Measurements from ENCODE around the gene TMTC2.

Gene TMTC2

DNA sequence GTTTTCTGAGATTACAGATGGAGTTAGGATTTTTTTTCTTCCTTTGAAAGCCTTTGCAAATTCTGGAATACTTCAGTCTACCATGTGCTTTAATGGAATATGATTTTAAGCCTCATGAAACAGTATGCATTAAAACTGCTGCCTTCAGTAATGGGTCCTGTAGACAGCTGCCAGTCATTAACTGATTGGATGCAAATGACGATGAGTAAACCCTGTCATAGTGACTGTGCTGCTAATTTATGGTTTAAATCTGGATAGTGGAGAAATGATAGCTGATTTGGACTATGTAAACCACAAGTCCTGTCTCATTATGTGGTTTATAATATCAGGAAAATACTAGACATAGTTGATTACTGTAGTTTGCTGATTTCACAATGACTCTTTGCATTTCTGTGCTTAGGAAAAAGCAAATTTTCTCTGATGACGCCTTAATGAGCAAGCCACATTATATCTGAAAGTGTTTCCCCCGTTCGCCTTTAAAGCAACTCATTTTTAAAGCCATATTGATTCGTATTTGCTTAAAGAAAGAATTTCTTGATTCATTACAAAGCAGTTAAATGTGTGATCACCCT, 217.6 kb downstream of the TMTC2 start:
- H4K8ac ChIP-seq (ENCODE audit: low read depth, low read length) = no peak overlapping the region
- no peaks in the 10 kb centered on the region for H3K79me2 ChIP-seq (ENCODE audit: control insufficient read depth, insufficient read depth, low read length, poor library complexity)
- H3K9me3 ChIP-seq (ENCODE audit: insufficient read depth, low read depth, low read length) = no peaks in the 10 kb centered on the region
- no peaks in the 10 kb centered on the region for H3K27me3 ChIP-seq (ENCODE audit: insufficient read depth, low read length)
- H3K4me1 ChIP-seq (ENCODE audit: control insufficient read depth in 1 of 2, insufficient read depth in 2 of 2, low read length in 2 of 2) = peaks cover 0 to 2% of the 10 kb centered on the region in 2 experiments
- no peak overlapping the region for H4K91ac ChIP-seq (ENCODE audit: low read depth, low read length)
- WGBS (ENCODE audit: extremely low coverage, insufficient coverage, insufficient read length) = no CpG with 5 or more reads among the region's 5 CpGs
- peaks cover 1% of the 10 kb centered on the region for H3K79me1 ChIP-seq (ENCODE audit: low read length)
- H3K4me2 ChIP-seq (ENCODE audit: low read length) = no peak overlapping the region
- H3K9ac ChIP-seq (ENCODE audit: low read length) = no peak overlapping the region
- no peak overlapping the region for H2BK12ac ChIP-seq (ENCODE audit: low read length)
- H2BK120ac ChIP-seq (ENCODE audit: insufficient read depth, low read length, poor library complexity) = no peak overlapping the region
- no peak overlapping the region for H3K14ac ChIP-seq (ENCODE audit: low read length)
- no peaks in the 10 kb centered on the region for H3K36me3 ChIP-seq (ENCODE audit: control insufficient read depth in 1 of 2, insufficient read depth in 2 of 2, low read length in 2 of 2)
- H3K27ac ChIP-seq (ENCODE audit: low read depth, low read length) = no peak overlapping the region
- no peak overlapping the region for H4K12ac ChIP-seq (ENCODE audit: low read depth, low read length)
- H2AFZ ChIP-seq (ENCODE audit: insufficient read depth, low read length, poor library complexity) = no peak overlapping the region
- no peak overlapping the region for H2AK5ac ChIP-seq (ENCODE audit: low read length)
- H3K4me3 ChIP-seq (ENCODE audit: low read depth, low read length) = no peak overlapping the region
- no peak overlapping the region for H2BK5ac ChIP-seq (ENCODE audit: low read depth, low read length, poor library complexity)
- no peak overlapping the region for H3K23ac ChIP-seq (ENCODE audit: low read length)
- no peak overlapping the region for H3K18ac ChIP-seq (ENCODE audit: low read length)
- DNase-seq = no peak
- H3K4ac ChIP-seq (ENCODE audit: low read depth, low read length) = no peak overlapping the region

DNA sequence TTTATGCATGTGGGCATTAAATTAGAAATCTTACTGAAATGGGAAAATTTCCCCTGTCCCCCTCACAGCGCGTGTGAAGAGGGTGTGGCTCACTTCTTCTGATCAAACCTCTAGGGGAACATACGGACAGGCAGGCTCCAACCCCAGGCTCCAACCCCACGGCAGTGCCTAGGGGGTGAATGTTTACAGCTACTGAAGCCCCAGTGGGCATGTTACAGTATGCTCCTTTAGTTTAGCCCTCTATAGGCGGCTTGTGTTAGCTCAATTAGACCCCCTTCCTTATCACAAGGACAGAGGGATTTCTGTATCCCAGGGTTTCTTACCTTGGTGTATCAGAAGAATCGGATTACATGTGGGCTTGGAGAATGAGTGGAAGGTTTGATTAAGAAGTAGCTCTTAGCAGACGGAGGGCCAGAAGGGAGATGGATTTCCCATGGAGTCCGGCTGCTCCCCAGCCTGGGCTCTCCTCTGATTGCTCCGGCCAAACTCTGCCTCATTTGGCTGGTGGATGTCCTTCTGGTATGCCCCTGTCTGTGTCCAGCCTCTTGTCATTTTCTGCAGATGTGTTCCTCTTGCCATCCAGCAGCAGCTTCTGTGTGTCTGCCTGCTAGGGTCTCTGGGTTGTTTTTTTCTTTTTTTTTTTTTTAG, 223.7 kb downstream of the TMTC2 start:
- Histone ChIP-seq H3K14ac (ENCODE audit: low read length) (peak overlapping the region; percentile 32), H3K79me1 (ENCODE audit: low read length) (peaks cover 5% of the 10 kb centered on the region), H3K4ac (ENCODE audit: low read depth, low read length) (peak overlapping the region; percentile 58), H3K79me2 (ENCODE audit: control insufficient read depth, insufficient read depth, low read length, poor library complexity) (no peaks in the 10 kb centered on the region), H3K4me2 (ENCODE audit: low read length) (no peak overlapping the region), H4K91ac (ENCODE audit: low read depth, low read length) (peak overlapping the region; percentile 7), H2BK12ac (ENCODE audit: low read length) (no peak overlapping the region), H3K36me3 (ENCODE audit: control insufficient read depth in 1 of 2, insufficient read depth in 2 of 2, low read length in 2 of 2) (peaks cover 0 to 1% of the 10 kb centered on the region in 2 experiments), H3K9me3 (ENCODE audit: insufficient read depth, low read depth, low read length) (no peaks in the 10 kb centered on the region), H2AFZ (ENCODE audit: insufficient read depth, low read length, poor library complexity) (no peak overlapping the region), H3K18ac (ENCODE audit: low read length) (no peak overlapping the region), H4K8ac (ENCODE audit: low read depth, low read length) (peak overlapping the region; percentile 4), H2AK5ac (ENCODE audit: low read length) (no peak overlapping the region), H3K23ac (ENCODE audit: low read length) (no peak overlapping the region), H2BK5ac (ENCODE audit: low read depth, low read length, poor library complexity) (no peak overlapping the region), H4K12ac (ENCODE audit: low read depth, low read length) (no peak overlapping the region), H3K27ac (ENCODE audit: low read depth, low read length) (no peak overlapping the region), H3K4me3 (ENCODE audit: low read depth, low read length) (no peak overlapping the region), H3K9ac (ENCODE audit: low read length) (no peak overlapping the region), H3K27me3 (ENCODE audit: insufficient read depth, low read length) (no peaks in the 10 kb centered on the region), H3K4me1 (ENCODE audit: control insufficient read depth in 1 of 2, insufficient read depth in 2 of 2, low read length in 2 of 2) (peaks cover 0 to 9% of the 10 kb centered on the region in 2 experiments), H2BK120ac (ENCODE audit: insufficient read depth, low read length, poor library complexity) (no peak overlapping the region)
- no CpG with 5 or more reads among the region's 9 CpGs for WGBS (ENCODE audit: extremely low coverage, insufficient coverage, insufficient read length)
- DNase-seq = no peak

DNA sequence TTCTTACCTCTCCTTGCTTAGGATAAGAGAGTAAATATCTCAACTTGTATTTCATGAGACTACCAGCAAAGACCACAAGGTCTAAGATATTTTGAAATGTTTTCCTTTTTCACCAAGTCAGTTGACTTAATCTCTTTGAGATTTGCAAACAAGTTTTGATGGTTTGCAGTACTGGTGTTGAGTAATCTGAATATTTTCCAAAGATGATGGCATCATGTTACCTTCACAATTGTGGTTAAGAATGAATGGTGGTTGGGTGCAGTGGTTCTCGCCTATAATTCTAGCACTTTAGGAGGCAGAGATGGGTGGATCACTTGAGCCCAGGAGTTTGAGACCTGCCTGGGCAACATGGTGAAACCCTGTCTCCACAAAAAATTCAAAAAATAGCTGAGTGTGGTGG, 225.7 kb downstream of the TMTC2 start:
- Histone ChIP-seq H3K4me3 (ENCODE audit: low read depth, low read length) (no peak overlapping the region), H3K9me3 (ENCODE audit: insufficient read depth, low read depth, low read length) (no peaks in the 10 kb centered on the region), H3K9ac (ENCODE audit: low read length) (no peak overlapping the region), H3K4me2 (ENCODE audit: low read length) (no peak overlapping the region), H4K12ac (ENCODE audit: low read depth, low read length) (no peak overlapping the region), H2BK120ac (ENCODE audit: insufficient read depth, low read length, poor library complexity) (no peak overlapping the region), H2AK5ac (ENCODE audit: low read length) (no peak overlapping the region), H3K27me3 (ENCODE audit: insufficient read depth, low read length) (no peaks in the 10 kb centered on the region), H4K91ac (ENCODE audit: low read depth, low read length) (no peak overlapping the region), H4K8ac (ENCODE audit: low read depth, low read length) (no peak overlapping the region), H3K27ac (ENCODE audit: low read depth, low read length) (no peak overlapping the region), H2AFZ (ENCODE audit: insufficient read depth, low read length, poor library complexity) (no peak overlapping the region), H3K79me2 (ENCODE audit: control insufficient read depth, insufficient read depth, low read length, poor library complexity) (no peaks in the 10 kb centered on the region), H3K18ac (ENCODE audit: low read length) (no peak overlapping the region), H2BK12ac (ENCODE audit: low read length) (peak overlapping the region; percentile 64), H3K36me3 (ENCODE audit: control insufficient read depth in 1 of 2, insufficient read depth in 2 of 2, low read length in 2 of 2) (peaks cover 0 to 1% of the 10 kb centered on the region in 2 experiments), H3K4ac (ENCODE audit: low read depth, low read length) (no peak overlapping the region), H3K79me1 (ENCODE audit: low read length) (peaks cover 5% of the 10 kb centered on the region), H2BK5ac (ENCODE audit: low read depth, low read length, poor library complexity) (no peak overlapping the region), H3K14ac (ENCODE audit: low read length) (no peak overlapping the region), H3K23ac (ENCODE audit: low read length) (no peak overlapping the region), H3K4me1 (ENCODE audit: control insufficient read depth in 1 of 2, insufficient read depth in 2 of 2, low read length in 2 of 2) (peaks cover 0 to 9% of the 10 kb centered on the region in 2 experiments)
- DNase-seq = peak in 1 of 2 donors; percentile 66
- no CpG with 5 or more reads among the region's 1 CpG for WGBS (ENCODE audit: extremely low coverage, insufficient coverage, insufficient read length)

DNA sequence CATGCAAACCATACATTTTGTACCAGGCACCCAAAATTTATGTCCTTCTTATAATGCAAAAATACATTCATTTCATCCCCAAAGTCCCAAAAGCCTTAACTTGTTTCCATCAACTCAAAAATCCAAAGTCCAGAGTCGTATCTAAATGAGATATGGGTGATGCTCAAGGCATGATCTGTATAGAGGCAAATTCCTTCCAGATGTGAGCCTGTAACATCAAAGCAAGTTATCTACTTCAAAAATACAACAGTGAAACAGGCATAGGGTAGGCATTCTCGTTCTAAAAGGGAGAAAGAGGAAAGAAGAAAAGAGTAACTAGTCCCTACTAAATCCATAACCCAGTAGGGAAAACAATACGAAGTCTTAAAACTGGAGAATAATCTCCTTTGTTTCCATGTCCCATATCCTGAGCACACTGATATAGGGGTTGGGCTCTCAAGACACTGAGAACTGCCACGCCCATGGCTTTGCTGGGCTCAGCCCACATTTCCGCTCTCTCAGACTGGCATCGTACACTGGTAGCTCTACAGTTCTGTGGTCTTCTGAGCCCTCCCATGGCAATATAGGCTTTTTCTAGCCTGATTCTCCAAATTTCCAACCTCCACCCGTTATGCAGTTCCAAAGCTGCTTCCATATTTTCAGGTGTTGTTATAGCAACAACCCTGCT, 232.8 kb downstream of the TMTC2 start:
- Histone ChIP-seq H4K91ac (ENCODE audit: low read depth, low read length) (peak overlapping the region; percentile 47), H3K79me1 (ENCODE audit: low read length) (no peaks in the 10 kb centered on the region), H3K27me3 (ENCODE audit: insufficient read depth, low read length) (no peaks in the 10 kb centered on the region), H2BK12ac (ENCODE audit: low read length) (no peak overlapping the region), H2AK5ac (ENCODE audit: low read length) (no peak overlapping the region), H2AFZ (ENCODE audit: insufficient read depth, low read length, poor library complexity) (no peak overlapping the region), H3K4me2 (ENCODE audit: low read length) (no peak overlapping the region), H3K9ac (ENCODE audit: low read length) (no peak overlapping the region), H3K18ac (ENCODE audit: low read length) (no peak overlapping the region), H3K23ac (ENCODE audit: low read length) (no peak overlapping the region), H3K14ac (ENCODE audit: low read length) (no peak overlapping the region), H3K27ac (ENCODE audit: low read depth, low read length) (no peak overlapping the region), H4K12ac (ENCODE audit: low read depth, low read length) (peak overlapping the region; percentile 75), H2BK120ac (ENCODE audit: insufficient read depth, low read length, poor library complexity) (peak overlapping the region; percentile 43), H3K36me3 (ENCODE audit: control insufficient read depth in 1 of 2, insufficient read depth in 2 of 2, low read length in 2 of 2) (peaks cover 0 to under 1% of the 10 kb centered on the region in 2 experiments), H3K4me3 (ENCODE audit: low read depth, low read length) (no peak overlapping the region), H2BK5ac (ENCODE audit: low read depth, low read length, poor library complexity) (no peak overlapping the region), H4K8ac (ENCODE audit: low read depth, low read length) (peak overlapping the region; percentile 70), H3K4ac (ENCODE audit: low read depth, low read length) (no peak overlapping the region), H3K79me2 (ENCODE audit: control insufficient read depth, insufficient read depth, low read length, poor library complexity) (no peaks in the 10 kb centered on the region), H3K9me3 (ENCODE audit: insufficient read depth, low read depth, low read length) (peaks cover 2% of the 10 kb centered on the region), H3K4me1 (ENCODE audit: control insufficient read depth in 1 of 2, insufficient read depth in 2 of 2, low read length in 2 of 2) (no peaks in the 10 kb centered on the region)
- WGBS (ENCODE audit: extremely low coverage, insufficient coverage, insufficient read length) = no CpG with 5 or more reads among the region's 7 CpGs
- no peak for DNase-seq
